ENCODE results near the gene ZNF324. TPM values are rescaled to one million over a fixed set of nuclear protein-coding genes. Genes with fewer than 3 reads are reported as not detected.
A peak's percentile ranks its signal among the peaks of the same experiment; 100 is the strongest.
"Not testable (repeated sequence)": the region's sequence is repeated elsewhere in the genome, so short reads cannot be mapped to it uniquely, and the experiment has no call there.

Gene ZNF324
- total RNA-seq, 3 donors from 2014 or later = 16.1 to 18.0 (median 16.4) TPM

DNA sequence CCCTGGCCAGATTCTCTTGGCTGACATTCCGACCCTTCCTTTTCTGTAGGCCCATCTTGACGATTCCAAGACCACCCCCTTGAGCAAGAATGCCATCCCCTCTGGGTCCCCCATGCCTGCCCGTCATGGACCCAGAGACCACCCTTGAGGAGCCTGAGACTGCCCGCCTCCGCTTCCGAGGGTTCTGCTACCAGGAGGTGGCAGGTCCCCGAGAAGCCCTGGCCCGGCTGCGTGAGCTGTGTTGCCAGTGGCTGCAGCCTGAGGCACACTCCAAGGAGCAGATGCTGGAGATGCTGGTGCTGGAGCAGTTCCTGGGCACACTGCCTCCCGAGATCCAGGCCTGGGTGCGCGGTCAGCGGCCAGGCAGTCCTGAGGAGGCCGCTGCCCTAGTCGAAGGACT, 10.2 kb downstream of the ZNF324 start:
- peaks cover 6% of the 10 kb centered on the region for H3K36me3 Mint-ChIP-seq (ENCODE audit: insufficient read depth)
- peaks cover 19% of the 10 kb centered on the region for H3K4me1 Mint-ChIP-seq (ENCODE audit: low read depth)
- no peak for DNase-seq
- no peaks in the 10 kb centered on the region for H3K27me3 Mint-ChIP-seq (ENCODE audit: low read depth)
- H3K9me3 Mint-ChIP-seq = no peaks in the 10 kb centered on the region
- no peak for ATAC-seq
- peak overlapping the region; percentile 90 for H3K4me3 Mint-ChIP-seq

DNA sequence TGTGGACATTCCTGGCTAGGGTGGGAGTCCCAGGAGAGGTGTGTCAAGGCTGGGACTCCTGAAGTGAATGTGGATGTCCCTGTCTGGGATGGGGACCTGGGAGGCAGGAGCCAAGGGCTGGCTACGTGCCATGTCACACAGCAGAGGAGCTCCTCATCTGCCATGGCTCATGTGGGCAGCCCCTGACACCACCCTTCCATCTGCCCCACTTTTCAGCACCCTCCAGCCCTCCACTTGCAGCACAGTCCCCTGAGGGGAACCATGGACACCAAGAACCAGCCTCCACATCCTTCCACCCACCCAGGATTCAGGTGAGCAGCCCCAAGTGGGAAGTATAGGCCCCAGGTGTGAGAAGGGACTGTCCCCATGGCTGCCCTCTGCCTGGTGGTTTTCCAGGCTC, 11.0 kb downstream of the ZNF324 start:
- H3K4me3 Mint-ChIP-seq = no peak overlapping the region
- no peak for ATAC-seq

GRCh38 chr19:58479303-58479702, 12.4 kb downstream of the ZNF324 start:
- peaks cover 19% of the 10 kb centered on the region for H3K4me1 Mint-ChIP-seq (ENCODE audit: low read depth)
- peaks cover 2% of the 10 kb centered on the region for H3K36me3 Mint-ChIP-seq (ENCODE audit: insufficient read depth)

More for the DNA sequence above, 11.0 kb downstream of the ZNF324 start:
- Mint-ChIP-seq H3K27me3 (ENCODE audit: low read depth) (no peaks in the 10 kb centered on the region), H3K36me3 (ENCODE audit: insufficient read depth) (peaks cover 2% of the 10 kb centered on the region), H3K4me1 (ENCODE audit: low read depth) (peaks cover 19% of the 10 kb centered on the region), H3K9me3 (no peaks in the 10 kb centered on the region)
- no peak for DNase-seq

GRCh38 chr19:58479736-58480480, 13.0 kb downstream of the ZNF324 start:
- Mint-ChIP-seq H3K4me1 (ENCODE audit: low read depth) (peaks cover 16% of the 10 kb centered on the region), H3K4me3 (no peak overlapping the region), H3K27me3 (ENCODE audit: low read depth) (no peaks in the 10 kb centered on the region), H3K36me3 (ENCODE audit: insufficient read depth) (peaks cover 2% of the 10 kb centered on the region), H3K9me3 (no peaks in the 10 kb centered on the region)
- no peak for DNase-seq
- ATAC-seq = no peak

More at GRCh38 chr19:58479303-58479702, 12.4 kb downstream of the ZNF324 start:
- Mint-ChIP-seq H3K9me3 (no peaks in the 10 kb centered on the region), H3K27me3 (ENCODE audit: low read depth) (no peaks in the 10 kb centered on the region), H3K4me3 (no peak overlapping the region)
- DNase-seq (no peak), ATAC-seq (no peak)

- DNase-seq = no peak
- no peaks in the 10 kb centered on the region for H3K27me3 Mint-ChIP-seq (ENCODE audit: low read depth)
Observed at GRCh38 chr19:58480481-58480830, 13.6 kb downstream of the ZNF324 start.

DNA sequence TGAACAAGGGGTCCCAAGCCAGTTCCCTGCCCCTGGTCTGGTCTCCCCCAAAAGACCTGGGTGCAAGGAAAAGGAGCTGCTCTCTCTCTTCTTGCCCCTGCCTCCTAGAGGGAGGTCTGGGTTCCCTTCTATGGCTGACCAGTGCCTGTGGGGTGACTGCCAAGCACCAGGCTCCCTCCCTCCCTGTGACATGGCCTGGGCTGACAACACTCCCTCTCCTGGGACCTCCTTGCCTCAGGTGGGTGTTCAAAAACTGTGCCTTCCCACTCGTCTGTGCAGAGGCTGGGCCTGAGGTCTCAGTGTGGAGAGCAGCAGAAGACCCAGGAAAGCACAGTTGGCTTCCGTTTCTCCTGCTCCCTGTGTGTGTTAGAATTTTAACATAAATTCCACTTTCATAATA, 14.0 kb downstream of the ZNF324 start:
- DNase-seq (no peak), ATAC-seq (no peak)
- H3K4me1 Mint-ChIP-seq (ENCODE audit: low read depth) = peaks cover 9% of the 10 kb centered on the region
- H3K36me3 Mint-ChIP-seq (ENCODE audit: insufficient read depth) = peaks cover 2% of the 10 kb centered on the region
- H3K27me3 Mint-ChIP-seq (ENCODE audit: low read depth) = no peaks in the 10 kb centered on the region
- no peak overlapping the region for H3K4me3 Mint-ChIP-seq
- no peaks in the 10 kb centered on the region for H3K9me3 Mint-ChIP-seq

More at GRCh38 chr19:58480481-58480830, 13.6 kb downstream of the ZNF324 start:
- no peak overlapping the region for H3K4me3 Mint-ChIP-seq
- H3K4me1 Mint-ChIP-seq (ENCODE audit: low read depth) = peaks cover 12% of the 10 kb centered on the region
- no peak for ATAC-seq
- H3K36me3 Mint-ChIP-seq (ENCODE audit: insufficient read depth) = peaks cover 2% of the 10 kb centered on the region
- H3K9me3 Mint-ChIP-seq = no peaks in the 10 kb centered on the region

GRCh38 chr19:58482372-58482771, 15.5 kb downstream of the ZNF324 start:
- no peaks in the 10 kb centered on the region for H3K27me3 Mint-ChIP-seq (ENCODE audit: low read depth)
- no peaks in the 10 kb centered on the region for H3K9me3 Mint-ChIP-seq
- H3K4me3 Mint-ChIP-seq = no peak overlapping the region
- no peak for DNase-seq
- no peak for ATAC-seq
- H3K36me3 Mint-ChIP-seq (ENCODE audit: insufficient read depth) = peaks cover 2% of the 10 kb centered on the region
- H3K4me1 Mint-ChIP-seq (ENCODE audit: low read depth) = no peaks in the 10 kb centered on the region

DNA sequence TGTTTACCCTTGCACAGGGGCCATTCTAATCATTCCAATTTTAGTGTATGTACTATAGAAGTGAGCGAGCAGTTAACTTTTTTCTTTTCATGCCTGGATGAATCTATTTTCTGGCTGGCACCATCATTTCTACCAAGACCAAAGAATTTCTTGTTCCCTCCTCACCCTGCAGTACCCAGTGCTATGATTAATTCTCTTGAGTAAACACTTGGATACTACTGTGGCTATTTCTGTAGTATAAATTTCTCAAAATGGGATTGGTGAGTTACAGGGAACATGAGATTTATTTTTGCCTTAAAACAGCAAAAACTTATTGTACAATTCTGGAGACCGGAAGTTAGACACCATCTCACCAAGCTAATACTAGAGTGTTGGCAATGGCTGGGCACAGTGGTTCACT, 16.9 kb downstream of the ZNF324 start:
- H3K4me3 Mint-ChIP-seq = no peak overlapping the region
- no peak for ATAC-seq
- DNase-seq = no peak

DNA sequence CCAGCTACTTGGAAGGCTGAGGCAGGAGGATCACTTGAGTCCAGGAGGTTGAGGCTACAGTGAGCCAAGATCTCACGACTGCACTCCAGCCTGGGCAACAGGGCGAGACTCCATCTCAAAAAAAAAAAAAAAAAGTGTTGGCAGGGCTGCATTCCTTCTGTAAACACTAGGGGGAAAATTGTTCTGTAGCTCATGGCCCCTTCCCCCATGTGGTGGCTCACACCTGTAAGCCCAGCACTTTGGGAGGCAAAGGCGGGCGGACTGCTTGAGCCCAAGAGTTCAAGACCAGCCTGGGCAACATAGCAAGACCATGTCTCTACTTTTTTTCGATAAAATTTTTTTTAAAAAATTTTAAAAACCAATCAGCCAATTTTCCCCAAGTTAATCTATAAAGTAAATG, 17.5 kb downstream of the ZNF324 start:
- H3K36me3 Mint-ChIP-seq (ENCODE audit: insufficient read depth); H3K4me3 Mint-ChIP-seq; H3K4me1 Mint-ChIP-seq (ENCODE audit: low read depth); H3K9me3 Mint-ChIP-seq; ATAC-seq; DNase-seq; H3K27me3 Mint-ChIP-seq (ENCODE audit: low read depth): not testable (repeated sequence)

More for the DNA sequence above, 16.9 kb downstream of the ZNF324 start:
- no peaks in the 10 kb centered on the region for H3K9me3 Mint-ChIP-seq
- H3K27me3 Mint-ChIP-seq (ENCODE audit: low read depth) = no peaks in the 10 kb centered on the region
- no peaks in the 10 kb centered on the region for H3K4me1 Mint-ChIP-seq (ENCODE audit: low read depth)
- peaks cover 2% of the 10 kb centered on the region for H3K36me3 Mint-ChIP-seq (ENCODE audit: insufficient read depth)

DNA sequence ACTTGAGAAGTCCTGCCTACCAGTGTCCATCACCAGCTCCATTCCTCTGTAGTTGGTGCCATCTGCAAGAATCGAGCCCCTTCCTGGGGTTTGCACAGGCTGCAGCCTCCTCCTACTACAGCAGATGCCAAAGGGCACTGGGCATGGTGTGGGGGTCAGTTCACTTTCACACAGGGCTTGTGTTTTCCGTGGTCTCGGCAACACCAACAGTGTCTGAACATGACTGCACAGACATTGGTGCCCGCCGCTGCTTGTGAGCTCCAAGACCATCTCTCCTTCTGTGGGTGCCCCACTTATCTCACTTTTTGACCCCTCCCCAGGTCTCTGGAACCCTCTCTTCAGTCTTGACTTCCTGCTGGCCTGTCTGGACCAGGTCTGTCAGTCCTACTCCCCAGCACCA, 24.5 kb downstream of the ZNF324 start:
- no peaks in the 10 kb centered on the region for H3K27me3 Mint-ChIP-seq (ENCODE audit: low read depth)
- no peak overlapping the region for H3K4me3 Mint-ChIP-seq
- no peak for DNase-seq
- ATAC-seq = no peak
- H3K4me1 Mint-ChIP-seq (ENCODE audit: low read depth) = peaks cover 7% of the 10 kb centered on the region
- H3K36me3 Mint-ChIP-seq (ENCODE audit: insufficient read depth) = peaks cover 3% of the 10 kb centered on the region
- no peaks in the 10 kb centered on the region for H3K9me3 Mint-ChIP-seq

DNA sequence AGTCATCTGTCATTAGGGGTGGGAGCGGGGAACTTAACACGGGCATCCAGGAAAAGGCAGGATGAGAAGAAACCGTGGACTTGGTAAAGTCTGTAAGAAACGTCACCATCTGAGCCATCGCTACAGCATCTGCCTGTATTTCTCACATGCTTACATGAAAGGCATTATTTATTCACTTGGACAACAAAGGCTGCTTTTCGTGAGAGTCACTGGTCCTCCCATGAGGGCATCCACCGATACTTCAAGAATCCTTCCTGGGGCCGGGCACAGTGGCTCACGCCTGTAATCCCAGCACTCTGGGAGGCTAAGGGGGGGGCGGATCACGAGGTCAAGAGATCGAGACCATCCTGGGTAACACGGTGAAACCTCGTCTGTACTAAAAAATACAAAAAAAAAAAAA, 25.4 kb downstream of the ZNF324 start:
- Mint-ChIP-seq H3K36me3 (ENCODE audit: insufficient read depth) (peaks cover 3% of the 10 kb centered on the region), H3K9me3 (no peaks in the 10 kb centered on the region), H3K4me3 (no peak overlapping the region), H3K4me1 (ENCODE audit: low read depth) (peaks cover 7% of the 10 kb centered on the region), H3K27me3 (ENCODE audit: low read depth) (no peaks in the 10 kb centered on the region)
- ATAC-seq = no peak
- no peak for DNase-seq

- peak overlapping the region; percentile 93 for H3K4me3 Mint-ChIP-seq
- ATAC-seq (no peak), DNase-seq (no peak)
- peaks cover 1% of the 10 kb centered on the region for H3K36me3 Mint-ChIP-seq (ENCODE audit: insufficient read depth)
- H3K27me3 Mint-ChIP-seq (ENCODE audit: low read depth) = no peaks in the 10 kb centered on the region
- H3K9me3 Mint-ChIP-seq = peaks cover 16% of the 10 kb centered on the region
- H3K4me1 Mint-ChIP-seq (ENCODE audit: low read depth) = peaks cover 19% of the 10 kb centered on the region
Observed at GRCh38 chr19:58497634-58498170, 30.8 kb downstream of the ZNF324 start.

DNA sequence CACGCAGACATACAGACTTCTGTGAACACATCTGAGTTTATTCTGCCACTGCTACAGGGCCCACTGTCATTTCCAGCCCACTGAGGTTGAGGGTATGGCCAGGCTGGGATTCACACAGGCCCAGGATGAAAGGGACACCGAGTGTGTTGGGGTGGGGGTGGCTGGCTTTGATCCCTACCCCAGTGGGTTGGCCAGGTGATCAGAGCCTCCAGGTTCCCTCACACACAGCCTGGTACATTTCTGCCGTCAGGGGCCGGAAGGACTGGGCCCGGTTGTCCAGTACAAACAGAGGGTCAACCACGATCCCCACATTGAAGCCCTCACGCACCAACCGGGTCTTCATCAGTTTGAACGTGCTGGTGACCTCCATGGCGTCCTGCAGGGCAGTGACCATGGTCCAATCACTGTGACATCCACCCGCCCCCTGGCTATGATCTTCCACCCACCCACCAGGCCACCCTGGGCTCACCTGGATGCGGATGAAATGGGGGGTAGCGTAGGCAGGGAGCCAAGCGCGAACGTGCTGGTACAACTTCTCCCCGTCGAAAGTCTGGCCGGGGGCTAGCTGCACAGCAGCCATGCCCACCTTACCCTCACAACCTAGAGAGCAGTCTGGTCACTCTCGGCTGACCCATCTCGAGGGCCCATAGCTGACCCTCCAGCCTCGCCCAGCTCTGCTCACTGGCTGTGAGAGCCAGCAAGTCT, 31.6 kb downstream of the ZNF324 start:
- Mint-ChIP-seq H3K4me1 (ENCODE audit: low read depth) (peaks cover 19% of the 10 kb centered on the region), H3K9me3 (peaks cover 16% of the 10 kb centered on the region), H3K4me3 (peak overlapping the region; percentile 93), H3K36me3 (ENCODE audit: insufficient read depth) (peaks cover 1% of the 10 kb centered on the region), H3K27me3 (ENCODE audit: low read depth) (no peaks in the 10 kb centered on the region)
- ATAC-seq (no peak), DNase-seq (no peak)

GRCh38 chr19:58499021-58499927, 32.4 kb downstream of the ZNF324 start:
- H3K4me1 Mint-ChIP-seq (ENCODE audit: low read depth) = peaks cover 19% of the 10 kb centered on the region
- H3K9me3 Mint-ChIP-seq = peaks cover 16% of the 10 kb centered on the region
- peaks cover 1% of the 10 kb centered on the region for H3K36me3 Mint-ChIP-seq (ENCODE audit: insufficient read depth)
- H3K27me3 Mint-ChIP-seq (ENCODE audit: low read depth) = no peaks in the 10 kb centered on the region
- peak overlapping the region; percentile 93 for H3K4me3 Mint-ChIP-seq
- DNase-seq (peak; percentile 96), ATAC-seq (peak; percentile 98)

Data from activated T-cell treated with anti-CD3 and anti-CD28 coated beads, Interleukin-2, amount 50 U/mL, for 4 hours (primary cell).